Stomach (tissue), 9 donors: Measurements from ENCODE around the gene TRAF1. TPM values are rescaled to one million over a fixed set of nuclear protein-coding genes. Genes with fewer than 3 reads are reported as not detected.

Experiments used
- DNase-seq, 2 donors: peaks; one replicate each; pipeline versions ENCODE4 v3.0.0 to v3.0.0-alpha.2; 2013 to 2019
- H3K27ac ChIP-seq, 5 donors: fragments of 200-600 bp in 4 of 5; sonication (generic) in 4 of 5; one replicate each; pipeline ENCODE4 v1.5.1; 2013 to 2019; ENCODE audit warnings: mild to moderate bottlenecking in 1 of 5, moderate library complexity in 1 of 5
- H3K27me3 ChIP-seq, 3 donors: fragments of 200-600 bp; sonication (generic); one replicate each; pipeline ENCODE4 v1.5.1; 2017 to 2019; ENCODE audit warnings: mixed run types in 1 of 3
- H3K36me3 ChIP-seq, 4 donors: fragments of 200-600 bp; sonication (generic); 1 replicate in 3 of 4; 2 replicates in 1 of 4; pipeline ENCODE4 v1.5.1; 2016 to 2019
- H3K4me1 ChIP-seq, 4 donors: fragments of 200-600 bp; sonication (generic); one replicate each; pipeline ENCODE4 v1.5.1; 2016 to 2019
- H3K4me3 ChIP-seq, 4 donors: fragments of 200-600 bp; sonication (generic) in 3 of 4; one replicate each; pipeline ENCODE4 v1.5.1; 2016 to 2019; ENCODE audit warnings: mild to moderate bottlenecking in 1 of 4
- H3K9me3 ChIP-seq, 4 donors: fragments of 200-600 bp; sonication (generic); one replicate each; pipeline ENCODE4 v1.5.1; 2016 to 2019
- CTCF ChIP-seq, 7 experiments: fragments of 450-650 bp in 4 of 7; fragments of 200-600 bp in 3 of 7; sonication (generic) in 3 of 7; IDR thresholded peaks; one replicate each; pipeline ENCODE4 v1.5.1; 2016 to 2019; ENCODE audit warnings: antibody characterized with exemption in 7 of 7, control low read depth in 2 of 7, mild to moderate bottlenecking in 1 of 7
- EP300 ChIP-seq: sonication (generic); formaldehyde crosslinking; IDR thresholded peaks from one replicate; pipeline ENCODE4 v1.6.1; 2017; ENCODE audit warnings: antibody characterized with exemption
- POLR2A ChIP-seq, 4 donors: fragments of 450-650 bp; IDR thresholded peaks; one replicate each; pipeline ENCODE4 v1.6.1; 2016; ENCODE audit warnings: antibody characterized with exemption in 4 of 4, control low read depth in 2 of 4, mild to moderate bottlenecking in 1 of 4, moderate library complexity in 1 of 4
- POLR2AphosphoS5 ChIP-seq, 3 donors: sonication (generic); formaldehyde crosslinking; IDR thresholded peaks; one replicate each; pipeline ENCODE4 v1.6.1; 2016; ENCODE audit warnings: antibody characterized with exemption in 3 of 3
- WGBS, 5 donors: extraction: QIAGEN DNeasy Blood & Tissue Kit in 3 of 5; methylation state at CpG; one replicate each; pipeline versions ENCODE4 v1.1.5 to v1.1.7; 2013 to 2018; 5-methylcytosine and 5-hydroxymethylcytosine counted together
- intact Hi-C: fragments of 100-400 bp; cut with DNase I; formaldehyde crosslinking; loops from one replicate; pipeline ENCODE4 v1.15.1; 2023; ENCODE audit warnings: low total_unique reads
- polyA plus RNA-seq, 3 donors: library from polyadenylated mRNA; stranded (reverse); fragments of 200-250 nt; gene quantifications; one replicate each; pipeline ENCODE4 v1.2.3, GENCODE V29; 2013
- total RNA-seq, 5 donors: library from RNA; depleted of rRNA; stranded (reverse); fragments of >200 nt; gene quantifications; one replicate each; pipeline versions ENCODE4 v1.1.0 to v1.2.3, GENCODE V29; 2014 to 2016
- donor health status: healthy with polysubstance abuse.
- donor health status: Bipolar disorder and iron deficiency.
- donor health status: healthy.

TRAF1 gene
- total and polyA plus RNA-seq, 8 donors, result 0.58 to 10.3 (median 3.2) TPM

GRCh38 chr9:120912958-120913646 lies 13.5 kb downstream of the TRAF1 start:
- H3K9me3 ChIP-seq, result no peaks in the 10 kb centered on the region
- H3K27ac ChIP-seq, result no peak overlapping the region
- 77 to 91% (median 87%) methylated on average over 8 to 13 of the region's 13 CpGs for WGBS, 5 donors
- intact Hi-C loops, result no loop called here
- peaks cover 0 to 58% (median 42%) of the 10 kb centered on the region in 4 donors for H3K36me3 ChIP-seq
- no peak for DNase-seq
- H3K4me1 ChIP-seq, result peaks cover 0 to 38% (median 24%) of the 10 kb centered on the region in 4 donors
- no peaks in the 10 kb centered on the region for H3K27me3 ChIP-seq
- TF ChIP-seq EP300 (no peak), POLR2AphosphoS5 (IDR thresholded peaks at IDR 0.05) (no peak), CTCF (IDR thresholded peaks at IDR 0.05) (no peak), POLR2A (IDR thresholded peaks at IDR 0.05) (no peak)
- H3K4me3 ChIP-seq, result no peak overlapping the region

GRCh38 chr9:120911295-120911837 lies 15.2 kb downstream of the TRAF1 start:
- 91 to 96% (median 92%) methylated on average over 4 to 9 of the region's 9 CpGs for WGBS, 5 donors
- Histone ChIP-seq H3K9me3 (no peaks in the 10 kb centered on the region), H3K27ac (no peak overlapping the region), H3K36me3 (peaks cover 0 to 57% (median 42%) of the 10 kb centered on the region in 4 donors), H3K4me3 (no peak overlapping the region), H3K27me3 (no peaks in the 10 kb centered on the region), H3K4me1 (peaks cover 0 to 24% (median 16%) of the 10 kb centered on the region in 4 donors)
- intact Hi-C loops, result no loop called here
- DNase-seq, result no peak
- TF ChIP-seq EP300 (no peak), CTCF (IDR thresholded peaks at IDR 0.05) (no peak), POLR2AphosphoS5 (IDR thresholded peaks at IDR 0.05) (no peak), POLR2A (IDR thresholded peaks at IDR 0.05) (no peak)

- WGBS, 5 donors, result 73 to 89% (median 87%) methylated on average over 3 of the region's 3 CpGs
- no peak for DNase-seq
- intact Hi-C loops, result no loop called here
- Histone ChIP-seq H3K9me3 (no peaks in the 10 kb centered on the region), H3K4me1 (peaks cover 0 to 16% (median 10%) of the 10 kb centered on the region in 4 donors), H3K4me3 (no peak overlapping the region), H3K27me3 (no peaks in the 10 kb centered on the region), H3K36me3 (peaks cover 0 to 57% (median 42%) of the 10 kb centered on the region in 4 donors), H3K27ac (no peak overlapping the region)
- TF ChIP-seq POLR2AphosphoS5 (IDR thresholded peaks at IDR 0.05) (no peak), POLR2A (IDR thresholded peaks at IDR 0.05) (no peak), CTCF (IDR thresholded peaks at IDR 0.05) (no peak), EP300 (no peak)
Measured at GRCh38 chr9:120910643-120911042, 16.0 kb downstream of the TRAF1 start.

GRCh38 chr9:120909904-120910303 lies 16.7 kb downstream of the TRAF1 start:
- TF ChIP-seq POLR2AphosphoS5 (IDR thresholded peaks at IDR 0.05) (no peak), EP300 (no peak), CTCF (IDR thresholded peaks at IDR 0.05) (no peak), POLR2A (IDR thresholded peaks at IDR 0.05) (no peak)
- no peak for DNase-seq
- peaks cover 0 to 61% (median 46%) of the 10 kb centered on the region in 4 donors for H3K36me3 ChIP-seq
- no peaks in the 10 kb centered on the region for H3K27me3 ChIP-seq
- no peak overlapping the region for H3K27ac ChIP-seq
- H3K4me1 ChIP-seq, result peaks cover 0 to 11% (median 4%) of the 10 kb centered on the region in 4 donors
- 68 to 76% (median 70%) methylated on average over 4 to 5 of the region's 5 CpGs for WGBS, 5 donors
- intact Hi-C loops, result no loop called here
- H3K9me3 ChIP-seq, result no peaks in the 10 kb centered on the region
- no peak overlapping the region for H3K4me3 ChIP-seq
